Activated CD4-positive, alpha-beta memory T cell treated with anti-CD3 and anti-CD28 coated beads, Interleukin-2, amount 10 ng/mL, durations not matched to agents 7 days and 5 days (primary cell): ENCODE results near the gene CEL. TPM values are rescaled to one million over a fixed set of nuclear protein-coding genes. Genes with fewer than 3 reads are reported as not detected.

Experiments
- CTCF ChIA-PET: fragments of 350-600 bp; sonication (Branson Sonifier 250); formaldehyde crosslinking; loops from one replicate; lab custom pipeline; 2021; ENCODE audit warnings: antibody characterized with exemption, inconsistent platforms; lab: Charles Lee
- POLR2A ChIA-PET: fragments of 350-600 bp; sonication (Branson Sonifier 250); formaldehyde crosslinking; loops from one replicate; lab custom pipeline; 2021; ENCODE audit warnings: antibody characterized with exemption; lab: Charles Lee
- DNase-seq: peaks from one replicate; pipeline ENCODE4 v3.0.0-alpha.2; 2020
- H3K27ac Mint-ChIP-seq: one replicate; pipeline ENCODE4 v1.8.0; 2021; ENCODE audit warnings: mild to moderate bottlenecking, mixed read lengths
- H3K27me3 Mint-ChIP-seq: one replicate; pipeline ENCODE4 v1.8.0; 2021; ENCODE audit warnings: mixed read lengths
- H3K36me3 Mint-ChIP-seq: one replicate; pipeline ENCODE4 v1.8.0; 2021; ENCODE audit warnings: low read depth, mixed read lengths
- H3K4me1 Mint-ChIP-seq: one replicate; pipeline ENCODE4 v1.8.0; 2021; ENCODE audit warnings: mixed read lengths
- H3K4me3 Mint-ChIP-seq: one replicate; pipeline ENCODE4 v1.8.0; 2021; ENCODE audit warnings: mild to moderate bottlenecking, mixed read lengths
- H3K9me3 Mint-ChIP-seq: one replicate; pipeline ENCODE4 v1.8.0; 2021; ENCODE audit warnings: mixed read lengths
- total RNA-seq, 2 experiments: library from RNA; stranded (reverse); gene quantifications; one replicate each; pipeline ENCODE4 v1.2.3, GENCODE V29; 2021

The CEL gene
- total RNA-seq, 2 experiments from 2014 or later, result 1.1 to 1.4 TPM

DNA sequence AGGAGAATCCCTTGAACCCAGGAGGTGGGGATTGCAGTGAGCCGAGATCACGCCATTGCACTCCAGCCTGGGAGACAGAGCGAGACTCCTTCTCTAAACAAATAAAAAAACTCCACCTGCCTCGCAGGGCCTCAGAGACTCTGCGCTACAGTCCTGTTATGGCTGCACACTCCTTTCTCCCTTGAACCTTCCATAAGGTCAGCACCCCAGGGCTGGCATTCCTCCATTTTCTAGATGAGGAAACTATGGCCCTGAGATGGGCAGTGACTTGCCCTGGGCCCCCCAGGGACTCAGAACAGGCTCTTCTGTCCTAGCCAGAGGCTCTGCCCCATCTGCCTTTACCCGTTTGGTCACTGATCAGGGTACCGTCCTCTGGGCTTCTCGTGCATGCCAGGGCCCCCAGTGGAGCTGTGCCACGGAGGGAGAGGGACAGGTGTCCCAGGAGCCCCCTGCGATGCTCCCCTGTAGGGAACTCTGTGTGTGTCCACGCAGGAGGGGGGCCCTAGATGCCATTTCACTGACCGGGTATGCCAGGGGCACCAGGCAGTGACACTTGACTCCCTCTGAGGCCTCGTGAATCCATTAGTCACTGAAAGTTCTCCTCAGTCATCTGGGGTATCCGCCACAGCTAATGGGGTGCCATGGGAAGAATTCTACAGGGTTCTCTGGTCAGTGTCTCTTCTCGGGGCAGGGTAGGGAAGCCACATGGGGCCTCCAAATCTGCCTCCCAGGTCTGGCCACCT lies 43.1 kb downstream of the CEL start:
- H3K4me3 Mint-ChIP-seq, result no peak overlapping the region
- POLR2A ChIA-PET, result interaction anchor here (1.4 to 1.9 kb wide), 2 partner anchors 11 kb away, joined by 4 to 5 read pairs; no protein-coding TSS in a partner anchor
- H3K36me3 Mint-ChIP-seq, result peaks cover 66% of the 10 kb centered on the region
- H3K27me3 Mint-ChIP-seq, result no peaks in the 10 kb centered on the region
- no peak for DNase-seq
- no peak overlapping the region for H3K27ac Mint-ChIP-seq
- no peaks in the 10 kb centered on the region for H3K9me3 Mint-ChIP-seq
- CTCF ChIA-PET, result interaction anchor here (7.6 kb wide), 1 partner anchor 41 kb away, joined by 131 read pairs; no protein-coding TSS in a partner anchor
- no peaks in the 10 kb centered on the region for H3K4me1 Mint-ChIP-seq

- no peaks in the 10 kb centered on the region for H3K27me3 Mint-ChIP-seq
- no peaks in the 10 kb centered on the region for H3K4me1 Mint-ChIP-seq
- H3K36me3 Mint-ChIP-seq, result peaks cover 66% of the 10 kb centered on the region
- H3K9me3 Mint-ChIP-seq, result no peaks in the 10 kb centered on the region
- ChIA-PET POLR2A (interaction anchor here (1.9 kb wide), 1 partner anchor 10 kb away, joined by 5 read pairs; no protein-coding TSS in a partner anchor), CTCF (interaction anchor here (7.6 kb wide), 1 partner anchor 41 kb away, joined by 131 read pairs; no protein-coding TSS in a partner anchor)
- H3K4me3 Mint-ChIP-seq, result no peak overlapping the region
- DNase-seq, result no peak
- no peak overlapping the region for H3K27ac Mint-ChIP-seq
These were observed 43.6 kb downstream of the CEL start for GRCh38 chr9:133105461-133105770.

- ChIA-PET CTCF (interaction anchor here (2.1 to 7.6 kb wide), 2 partner anchors 40 to 66 kb away, joined by 6 to 131 read pairs; no protein-coding TSS in a partner anchor), POLR2A (interaction anchor here (0.9 to 1.9 kb wide), 2 partner anchors 9 to 75 kb away, joined by 3 to 5 read pairs; no protein-coding TSS in a partner anchor)
- Mint-ChIP-seq H3K36me3 (peaks cover 59% of the 10 kb centered on the region), H3K4me1 (peaks cover 3% of the 10 kb centered on the region), H3K27ac (no peak overlapping the region), H3K4me3 (no peak overlapping the region), H3K9me3 (no peaks in the 10 kb centered on the region), H3K27me3 (no peaks in the 10 kb centered on the region)
- no peak for DNase-seq
These were observed 44.9 kb downstream of the CEL start for GRCh38 chr9:133106511-133107244.

GRCh38 chr9:133107245-133107722 lies 45.5 kb downstream of the CEL start:
- H3K27ac Mint-ChIP-seq, result no peak overlapping the region
- CTCF ChIA-PET, result interaction anchor here (2.1 to 7.6 kb wide), 2 partner anchors 39 to 67 kb away, joined by 6 to 131 read pairs; no protein-coding TSS in a partner anchor
- DNase-seq, result no peak
- H3K4me1 Mint-ChIP-seq, result peaks cover 6% of the 10 kb centered on the region
- H3K4me3 Mint-ChIP-seq, result no peak overlapping the region
- no peaks in the 10 kb centered on the region for H3K9me3 Mint-ChIP-seq
- peaks cover 56% of the 10 kb centered on the region for H3K36me3 Mint-ChIP-seq
- no peaks in the 10 kb centered on the region for H3K27me3 Mint-ChIP-seq
- POLR2A ChIA-PET, result interaction anchor here (1.0 to 1.9 kb wide), 4 partner anchors 10 to 37 kb away, joined by 5 to 9 read pairs (median 6); no protein-coding TSS in a partner anchor

DNA sequence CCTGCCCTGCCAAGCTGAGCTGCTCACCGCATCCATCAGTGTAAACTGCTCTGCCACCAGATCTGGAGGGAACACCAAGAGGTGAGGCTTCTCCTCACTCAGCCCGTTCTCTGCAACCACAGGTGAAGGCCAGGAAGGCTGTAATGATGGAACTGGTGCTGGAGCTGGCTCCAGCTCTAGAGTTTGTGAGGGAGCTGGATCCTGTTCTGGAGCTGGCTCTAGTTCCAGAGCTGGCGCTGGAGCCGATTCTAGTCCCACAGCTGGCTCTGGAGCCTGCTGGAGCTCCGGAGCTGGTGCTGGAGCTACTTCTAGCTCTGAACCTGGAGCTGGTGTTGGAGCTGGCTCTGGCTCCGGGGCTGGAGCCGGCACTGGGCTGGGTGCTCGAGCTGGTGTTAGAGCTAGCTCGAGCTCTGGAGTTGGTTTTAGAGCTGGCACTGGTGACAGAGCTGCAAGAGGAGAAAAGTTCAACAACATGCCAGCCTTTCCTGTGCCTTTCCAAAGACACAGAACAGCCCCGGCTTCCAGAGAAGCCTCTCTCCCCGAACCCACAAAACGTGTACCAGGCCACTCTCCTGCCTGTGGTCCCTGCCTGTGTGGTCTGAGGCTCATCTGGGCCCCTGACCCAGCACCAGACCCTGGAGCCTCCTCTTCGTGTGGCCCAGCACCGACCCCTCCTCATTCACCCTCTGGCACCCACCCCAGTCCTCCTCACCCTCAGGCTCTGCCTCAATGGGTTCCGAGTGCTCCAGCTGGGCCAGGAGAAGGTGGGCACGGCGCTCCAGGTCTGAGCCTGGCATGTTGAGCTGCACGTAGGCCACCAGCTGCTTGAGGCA lies 46.4 kb downstream of the CEL start:
- Mint-ChIP-seq H3K27ac (no peak overlapping the region), H3K4me1 (peaks cover 15% of the 10 kb centered on the region), H3K36me3 (peaks cover 49% of the 10 kb centered on the region), H3K4me3 (no peak overlapping the region), H3K27me3 (no peaks in the 10 kb centered on the region), H3K9me3 (no peaks in the 10 kb centered on the region)
- CTCF ChIA-PET, result interaction anchor here (1.0 to 7.6 kb wide), 3 partner anchors 38 to 73 kb away, joined by 3 to 131 read pairs (median 6); no protein-coding TSS in a partner anchor
- POLR2A ChIA-PET, result interaction anchor here (1.0 to 2.8 kb wide), 5 partner anchors 9 to 78 kb away, joined by 5 to 10 read pairs (median 6); partner anchors contain the start of gene GTF3C5
- no peak for DNase-seq

- no peaks in the 10 kb centered on the region for H3K27me3 Mint-ChIP-seq
- no peak overlapping the region for H3K27ac Mint-ChIP-seq
- ChIA-PET CTCF (interaction anchor here (0.6 to 7.6 kb wide), 6 partner anchors 14 to 72 kb away, joined by 3 to 131 read pairs (median 6); no protein-coding TSS in a partner anchor), POLR2A (interaction anchor here (1.4 to 12.7 kb wide), 4 partner anchors 8 to 79 kb away, joined by 6 to 148 read pairs (median 10); partner anchors contain the start of gene GTF3C5)
- no peak for DNase-seq
- H3K4me3 Mint-ChIP-seq, result no peak overlapping the region
- H3K4me1 Mint-ChIP-seq, result peaks cover 23% of the 10 kb centered on the region
- H3K36me3 Mint-ChIP-seq, result peaks cover 48% of the 10 kb centered on the region
- H3K9me3 Mint-ChIP-seq, result no peaks in the 10 kb centered on the region
These were observed 47.2 kb downstream of the CEL start for GRCh38 chr9:133108794-133109641.

DNA sequence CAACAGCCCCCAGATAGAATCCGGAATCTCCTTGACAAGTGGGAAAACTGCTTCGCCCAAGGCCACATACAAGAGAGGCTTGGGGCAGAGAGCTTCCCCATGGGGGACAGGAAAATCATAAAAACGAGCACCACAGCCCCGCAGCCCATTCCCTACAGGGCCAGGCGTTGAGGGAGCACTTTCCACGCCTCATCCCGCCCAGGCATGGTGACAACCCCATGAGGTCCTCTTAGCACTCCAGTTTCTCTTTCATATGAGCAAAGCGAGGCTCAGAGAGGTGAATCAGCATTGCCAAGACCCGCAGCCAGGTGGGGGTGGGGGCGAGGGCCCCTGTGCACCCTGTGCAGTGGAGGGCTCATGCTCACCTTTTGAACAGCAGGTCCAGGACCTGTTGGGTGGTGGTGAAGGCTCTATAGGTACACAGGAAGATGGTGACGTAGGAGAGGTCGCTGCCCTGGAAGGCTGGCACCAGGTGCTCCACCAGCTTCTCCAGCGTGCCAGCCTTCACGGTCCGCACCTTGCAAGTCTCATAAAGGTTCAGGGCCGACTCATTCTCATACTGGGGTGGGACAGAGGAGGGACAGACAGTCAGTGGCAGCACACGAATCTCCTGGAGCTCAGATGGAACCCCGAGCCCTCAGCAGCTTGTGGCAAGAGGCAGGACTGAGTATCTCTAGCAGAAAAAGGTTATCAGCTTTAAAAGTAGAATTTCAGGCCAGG lies 48.3 kb downstream of the CEL start:
- H3K4me1 Mint-ChIP-seq, result peaks cover 34% of the 10 kb centered on the region
- no peak for DNase-seq
- H3K36me3 Mint-ChIP-seq, result peaks cover 41% of the 10 kb centered on the region
- POLR2A ChIA-PET, result interaction anchor here (1.6 to 12.7 kb wide), 3 partner anchors 23 to 80 kb away, joined by 8 to 148 read pairs (median 10); partner anchors contain the start of gene GTF3C5
- no peak overlapping the region for H3K27ac Mint-ChIP-seq
- H3K4me3 Mint-ChIP-seq, result no peak overlapping the region
- no peaks in the 10 kb centered on the region for H3K9me3 Mint-ChIP-seq
- CTCF ChIA-PET, result interaction anchor here (0.6 to 2.6 kb wide), 6 partner anchors 14 to 88 kb away, joined by 3 to 17 read pairs (median 4); no protein-coding TSS in a partner anchor
- H3K27me3 Mint-ChIP-seq, result no peaks in the 10 kb centered on the region

DNA sequence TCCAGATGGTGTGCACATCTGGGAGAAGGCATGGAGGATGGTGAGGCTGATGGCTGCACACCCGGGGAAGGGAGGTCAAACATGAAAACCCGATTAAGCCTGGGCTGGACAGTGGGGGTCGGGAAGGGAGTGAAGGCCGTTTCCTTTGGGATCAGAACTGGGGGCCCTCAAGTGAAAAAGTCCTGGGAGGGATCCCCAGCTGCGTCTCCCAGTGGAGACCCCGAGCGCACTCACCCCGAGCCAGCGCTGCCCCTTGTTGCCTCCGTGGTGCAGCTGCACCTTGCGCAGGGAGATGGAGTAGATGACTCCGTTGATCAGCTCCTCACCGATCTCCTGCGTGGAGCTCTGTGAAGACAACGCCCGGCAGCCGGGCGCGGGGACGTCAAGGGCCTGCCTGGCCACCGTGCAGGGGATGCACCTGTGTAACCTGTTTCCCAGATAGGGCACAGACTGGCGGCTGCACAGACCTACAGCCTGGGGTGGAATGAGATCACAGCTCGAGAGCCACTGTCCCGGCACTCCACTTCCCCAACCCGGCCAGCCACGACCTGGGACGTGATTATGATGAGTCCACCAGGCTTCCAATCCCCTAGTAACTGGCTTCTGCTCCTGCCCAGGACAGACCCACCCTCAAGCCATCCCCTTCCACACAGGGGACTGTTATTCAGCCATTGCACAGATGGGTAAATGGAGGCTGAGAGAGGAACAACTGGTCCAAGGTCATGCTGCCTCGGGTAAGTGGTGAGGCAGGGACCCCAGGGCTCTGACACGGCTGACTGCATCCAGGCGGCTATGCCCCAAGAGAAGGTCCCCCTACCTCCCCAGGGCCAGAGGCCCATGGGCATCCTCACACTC lies 50.3 kb downstream of the CEL start:
- POLR2A ChIA-PET, result interaction anchor here (0.9 to 12.7 kb wide), 4 partner anchors 10 to 34 kb away, joined by 3 to 148 read pairs (median 67); no protein-coding TSS in a partner anchor
- H3K4me3 Mint-ChIP-seq, result no peak overlapping the region
- no peaks in the 10 kb centered on the region for H3K27me3 Mint-ChIP-seq
- H3K4me1 Mint-ChIP-seq, result peaks cover 53% of the 10 kb centered on the region
- peak overlapping the region; percentile 76 for H3K27ac Mint-ChIP-seq
- CTCF ChIA-PET, result interaction anchor here (1.0 to 8.3 kb wide), 2 partner anchors 32 to 35 kb away, joined by 5 to 93 read pairs; no protein-coding TSS in a partner anchor
- no peak for DNase-seq
- H3K36me3 Mint-ChIP-seq, result peaks cover 40% of the 10 kb centered on the region
- H3K9me3 Mint-ChIP-seq, result no peaks in the 10 kb centered on the region

DNA sequence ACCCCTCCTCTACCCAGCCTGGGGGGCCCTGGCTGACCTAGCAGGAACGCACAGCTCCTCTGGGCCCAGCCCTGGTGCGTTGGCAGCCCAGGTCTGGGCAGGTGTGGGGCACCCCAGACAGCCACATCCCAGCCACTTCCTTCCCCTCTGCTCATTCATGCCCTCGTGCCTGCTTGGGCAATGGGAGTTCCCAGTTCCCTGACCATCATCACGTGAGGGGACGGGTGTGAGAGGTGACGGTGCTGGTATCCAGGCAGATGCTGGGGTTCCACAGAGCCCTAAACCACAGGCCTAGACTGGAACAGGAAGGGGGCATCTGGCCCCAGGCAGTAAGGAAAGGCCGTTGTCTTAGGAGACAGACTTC lies 50.9 kb downstream of the CEL start:
- Mint-ChIP-seq H3K27ac (peak overlapping the region; percentile 76), H3K9me3 (no peaks in the 10 kb centered on the region), H3K36me3 (peaks cover 37% of the 10 kb centered on the region), H3K4me1 (peaks cover 59% of the 10 kb centered on the region), H3K27me3 (no peaks in the 10 kb centered on the region), H3K4me3 (no peak overlapping the region)
- CTCF ChIA-PET, result interaction anchor here (8.3 kb wide), 1 partner anchor 31 kb away, joined by 93 read pairs; no protein-coding TSS in a partner anchor
- DNase-seq, result peak; percentile 62
- POLR2A ChIA-PET, result interaction anchor here (1.5 to 12.7 kb wide), 3 partner anchors 11 to 33 kb away, joined by 3 to 148 read pairs (median 131); no protein-coding TSS in a partner anchor
